Natural killer cell treated with Interleukin-12 subunit alpha and Interleukin-12 subunit beta and Interleukin-15 and Interleukin-18, amount 100 ng/mL, for 72 hours (primary cell): Measurements from ENCODE around the gene SLC22A23. TPM values are rescaled to one million over a fixed set of nuclear protein-coding genes. Genes with fewer than 3 reads are reported as not detected.
"Not testable (repeated sequence)": the region's sequence is repeated elsewhere in the genome, so short reads cannot be mapped to it uniquely, and the experiment has no call there.

Source experiments
- ATAC-seq, 2 donors: fragments of 150-1000 bp; cut with Tn5 transposase in 1 of 2; sonication (Bioruptor Pico), chemical (Tn5 transposase) in 1 of 2; 2 replicates each; pipeline ENCODE4 v1.10.0; 2021
- DNase-seq: peaks from one replicate; pipeline ENCODE4 v3.0.0; 2022; ENCODE audit warnings: low spot score
- H3K27ac Mint-ChIP-seq, 2 donors: 1 replicate in 1 of 2; 2 replicates in 1 of 2; pipeline ENCODE4 v1.8.0; 2022; ENCODE audit warnings: mixed read lengths in 2 of 2, mild to moderate bottlenecking in 1 of 2, moderate library complexity in 1 of 2
- H3K27me3 Mint-ChIP-seq, 2 donors: 1 replicate in 1 of 2; 2 replicates in 1 of 2; pipeline ENCODE4 v1.8.0; 2022; ENCODE audit warnings: mixed read lengths in 2 of 2
- H3K36me3 Mint-ChIP-seq: one replicate; pipeline ENCODE4 v1.8.0; 2022; ENCODE audit warnings: mixed read lengths
- H3K4me1 Mint-ChIP-seq, 2 donors: 1 replicate in 1 of 2; 2 replicates in 1 of 2; pipeline ENCODE4 v1.8.0; 2022; ENCODE audit warnings: low read depth in 2 of 2, mixed read lengths in 2 of 2, mild to moderate bottlenecking in 1 of 2
- H3K4me3 Mint-ChIP-seq: one replicate; pipeline ENCODE4 v1.8.0; 2022; ENCODE audit warnings: mixed read lengths
- H3K9me3 Mint-ChIP-seq: 2 replicates; pipeline ENCODE4 v1.8.0; 2022; ENCODE audit warnings: mixed read lengths
- total RNA-seq, 2 donors: library from RNA; stranded (reverse); gene quantifications; one replicate each; pipeline ENCODE4 v1.2.3, GENCODE V29; 2022

Gene SLC22A23
- total RNA-seq, 2 donors from 2014 or later: 0.11 to 0.14 TPM

DNA sequence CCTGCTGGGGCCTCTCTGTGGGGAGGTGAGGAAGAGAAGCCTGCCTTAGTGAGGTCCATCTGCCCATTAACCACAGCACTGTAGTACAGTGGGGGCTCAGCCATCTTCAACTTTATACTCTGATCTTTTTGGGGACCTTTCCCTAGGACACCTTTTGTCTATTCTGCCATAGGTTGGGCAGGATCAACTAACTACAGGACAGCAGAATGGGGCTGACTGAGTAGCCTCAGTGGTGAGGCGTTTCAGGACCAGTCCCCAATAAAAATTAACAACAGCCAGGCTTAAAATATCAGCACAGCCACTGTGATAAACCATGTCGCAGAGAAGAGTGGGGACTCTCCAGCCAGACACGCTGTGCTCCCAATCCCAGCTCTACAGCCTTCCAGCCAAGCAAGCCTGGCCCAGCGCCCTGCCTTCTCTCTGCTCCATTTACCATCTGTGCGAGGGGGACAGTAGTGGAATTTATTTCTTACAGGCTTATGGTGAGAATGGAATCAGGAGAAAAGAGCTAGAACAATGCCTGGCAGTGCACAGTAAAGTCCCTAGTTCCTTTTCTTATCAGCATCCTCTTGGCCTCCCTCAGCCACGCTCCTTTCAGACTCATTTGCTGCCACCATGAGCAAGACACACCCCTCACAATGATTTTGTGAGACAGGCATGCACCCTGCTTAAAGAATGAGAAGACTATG, 75.5 kb downstream of the SLC22A23 start:
- no peak overlapping the region for H3K4me3 Mint-ChIP-seq
- H3K27ac Mint-ChIP-seq: no peak overlapping the region
- H3K27me3 Mint-ChIP-seq: peaks cover 33 to 44% of the 10 kb centered on the region in 2 donors
- H3K4me1 Mint-ChIP-seq: peaks cover 0 to 6% of the 10 kb centered on the region in 2 donors
- DNase-seq: no peak
- H3K36me3 Mint-ChIP-seq: no peaks in the 10 kb centered on the region
- H3K9me3 Mint-ChIP-seq: no peaks in the 10 kb centered on the region
- no peak for ATAC-seq

DNA sequence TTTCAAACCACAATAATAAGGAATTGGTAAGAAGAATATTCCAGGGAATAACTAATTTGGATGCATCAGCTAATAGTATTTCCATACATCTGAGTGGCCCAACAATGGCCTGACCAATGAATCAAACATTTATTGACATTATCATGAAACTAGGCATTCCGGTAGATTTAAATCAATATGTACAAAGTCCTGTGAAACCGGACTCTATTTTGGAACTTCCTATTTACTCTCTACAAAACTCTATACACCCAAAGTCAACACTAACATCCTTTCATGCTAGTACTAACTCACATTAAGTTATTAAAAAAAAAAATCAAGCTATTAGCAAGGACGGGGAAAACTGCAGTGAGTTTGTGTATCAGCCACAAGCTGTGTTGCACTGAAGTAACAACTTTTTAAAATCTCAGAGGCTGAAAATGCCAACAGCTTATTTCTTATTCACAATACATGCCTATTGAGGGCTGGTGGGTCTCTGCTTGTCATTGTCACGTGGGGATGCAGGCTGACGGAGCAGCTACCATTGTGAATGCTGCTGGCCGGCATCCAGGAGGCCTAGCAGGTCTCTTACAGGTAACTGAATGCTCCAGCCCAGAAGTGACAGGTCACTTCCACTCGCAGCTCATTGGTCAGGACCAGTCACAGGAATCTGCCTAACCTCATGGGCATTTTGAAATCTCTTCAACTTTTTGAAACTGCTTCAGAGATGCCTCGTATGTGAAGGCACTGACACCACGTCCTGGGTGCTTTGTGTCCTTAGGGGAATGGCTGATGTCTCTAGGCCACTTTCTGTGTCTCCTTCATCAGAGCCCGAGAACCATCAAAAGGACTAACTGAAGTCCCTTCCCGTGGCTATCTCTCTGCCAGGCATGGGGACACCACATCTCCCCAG, 76.3 kb downstream of the SLC22A23 start:
- H3K4me1 Mint-ChIP-seq: peaks cover 0 to 6% of the 10 kb centered on the region in 2 donors
- no peak overlapping the region for H3K27ac Mint-ChIP-seq

GRCh38 chr6:3379482-3380060, 77.3 kb downstream of the SLC22A23 start:
- Mint-ChIP-seq H3K4me3 (no peak overlapping the region), H3K27ac (no peak overlapping the region), H3K36me3 (no peaks in the 10 kb centered on the region), H3K9me3 (no peaks in the 10 kb centered on the region), H3K27me3 (peaks cover 26 to 42% of the 10 kb centered on the region in 2 donors), H3K4me1 (peaks cover 0 to 6% of the 10 kb centered on the region in 2 donors)
- ATAC-seq (no peak), DNase-seq (no peak)

More for the DNA sequence above, 76.3 kb downstream of the SLC22A23 start:
- Mint-ChIP-seq H3K27me3 (peaks cover 31 to 48% of the 10 kb centered on the region in 2 donors), H3K36me3 (no peaks in the 10 kb centered on the region), H3K4me3 (no peak overlapping the region), H3K9me3 (no peaks in the 10 kb centered on the region)
- DNase-seq (no peak), ATAC-seq (no peak)

DNA sequence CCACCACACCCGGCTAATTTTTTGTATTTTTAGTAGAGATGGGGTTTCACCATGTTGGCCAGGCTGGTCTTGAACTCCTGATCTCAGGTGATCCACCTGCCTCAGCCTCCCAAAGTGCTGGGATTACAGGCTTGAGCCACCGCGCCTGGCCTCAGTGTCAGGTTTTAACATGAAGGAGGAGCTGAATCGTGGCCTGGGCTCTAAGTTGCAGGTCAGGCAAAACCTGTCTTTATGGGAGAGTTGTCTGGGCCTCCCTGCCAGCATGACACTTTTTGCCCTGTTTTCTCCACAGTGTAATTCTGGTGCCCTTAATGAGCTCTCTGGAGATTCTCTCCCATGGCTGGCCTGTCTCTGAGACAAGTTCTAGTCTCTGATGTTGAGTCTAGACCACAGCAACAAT, 78.0 kb downstream of the SLC22A23 start:
- not testable (repeated sequence) for ATAC-seq, H3K4me3 Mint-ChIP-seq, H3K36me3 Mint-ChIP-seq, DNase-seq, H3K4me1 Mint-ChIP-seq, H3K9me3 Mint-ChIP-seq, H3K27ac Mint-ChIP-seq
- H3K27me3 Mint-ChIP-seq: peaks cover 25 to 41% of the 10 kb centered on the region in 2 donors

GRCh38 chr6:3378398-3378782, 78.5 kb downstream of the SLC22A23 start:
- not testable (repeated sequence) for H3K36me3 Mint-ChIP-seq, H3K4me1 Mint-ChIP-seq, ATAC-seq, H3K27ac Mint-ChIP-seq, H3K9me3 Mint-ChIP-seq, H3K4me3 Mint-ChIP-seq, DNase-seq
- peaks cover 25 to 39% of the 10 kb centered on the region in 2 donors for H3K27me3 Mint-ChIP-seq

GRCh38 chr6:3377536-3378397, 79.1 kb downstream of the SLC22A23 start:
- ATAC-seq: no peak
- peaks cover 22 to 33% of the 10 kb centered on the region in 2 donors for H3K27me3 Mint-ChIP-seq
- H3K4me1 Mint-ChIP-seq: peaks cover 0 to 6% of the 10 kb centered on the region in 2 donors
- no peak for DNase-seq
- H3K4me3 Mint-ChIP-seq: no peak overlapping the region
- no peak overlapping the region for H3K27ac Mint-ChIP-seq
- no peaks in the 10 kb centered on the region for H3K36me3 Mint-ChIP-seq
- H3K9me3 Mint-ChIP-seq: no peaks in the 10 kb centered on the region

DNA sequence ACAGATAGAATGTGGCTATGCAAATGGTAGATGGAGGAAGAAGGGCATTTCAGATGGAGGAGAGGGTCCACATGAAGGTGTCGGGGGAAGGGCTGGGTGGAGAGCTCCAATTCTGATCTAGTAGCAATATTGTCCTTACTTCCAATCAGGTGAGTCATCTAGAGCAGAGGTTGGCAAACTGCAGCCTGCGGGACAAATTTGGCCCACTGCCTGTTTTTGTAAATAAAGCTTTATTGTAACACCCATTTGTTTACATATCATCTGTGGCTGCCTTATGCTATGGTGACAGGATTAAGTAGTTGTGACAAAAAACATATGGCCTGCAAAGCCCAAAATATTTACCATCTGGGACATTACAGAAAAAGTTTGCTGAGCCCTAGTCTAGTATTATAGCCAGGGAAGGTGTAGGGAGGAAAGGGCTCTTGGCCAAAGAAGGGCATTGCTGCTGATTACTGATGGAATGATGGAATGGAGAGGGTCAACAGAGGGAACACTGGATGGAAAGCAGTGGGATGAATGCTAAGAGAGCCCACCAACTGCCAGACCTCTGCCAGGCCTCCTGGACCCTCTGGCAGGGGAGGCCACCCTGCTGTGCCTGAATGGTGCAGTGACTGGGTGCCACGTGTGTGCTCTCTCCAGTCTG, 79.8 kb downstream of the SLC22A23 start:
- ATAC-seq: no peak
- no peak for DNase-seq
- Mint-ChIP-seq H3K4me3 (no peak overlapping the region), H3K27me3 (peaks cover 21 to 27% of the 10 kb centered on the region in 2 donors), H3K36me3 (no peaks in the 10 kb centered on the region), H3K27ac (no peak overlapping the region), H3K4me1 (peaks cover 0 to 6% of the 10 kb centered on the region in 2 donors), H3K9me3 (no peaks in the 10 kb centered on the region)

GRCh38 chr6:3376064-3376463, 80.8 kb downstream of the SLC22A23 start:
- DNase-seq (no peak), ATAC-seq (no peak)
- Mint-ChIP-seq H3K4me1 (peaks cover 0 to 6% of the 10 kb centered on the region in 2 donors), H3K27ac (no peak overlapping the region), H3K4me3 (no peak overlapping the region), H3K36me3 (no peaks in the 10 kb centered on the region), H3K27me3 (peaks cover 19 to 27% of the 10 kb centered on the region in 2 donors), H3K9me3 (no peaks in the 10 kb centered on the region)

DNA sequence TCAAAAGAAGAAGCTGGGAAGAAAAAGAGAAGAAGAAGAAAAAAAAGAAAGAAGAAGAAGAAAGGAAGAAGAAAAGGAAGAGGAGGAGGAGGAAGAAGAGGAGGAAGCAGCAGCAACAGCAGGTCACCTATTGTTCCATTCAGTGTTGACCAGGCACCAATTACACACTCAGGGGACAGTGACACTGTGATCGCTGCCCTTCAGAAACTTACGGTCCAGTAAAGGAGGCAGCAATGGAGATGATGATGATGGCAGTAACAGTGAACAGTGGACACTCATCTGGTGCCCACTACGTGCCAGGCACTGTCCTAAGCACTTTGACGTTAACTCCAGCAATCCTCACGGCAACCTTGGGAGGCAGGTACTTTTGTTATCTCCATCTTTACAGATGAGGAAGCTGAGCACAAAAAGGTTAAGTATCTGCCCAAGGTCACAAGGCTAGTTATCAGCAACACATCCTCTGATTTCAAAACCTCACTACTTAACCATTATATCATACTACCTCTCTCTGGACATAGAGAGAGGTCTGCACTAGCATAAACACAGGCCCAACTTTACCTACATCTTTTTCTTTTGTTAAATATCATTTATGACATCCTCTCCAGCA, 83.2 kb downstream of the SLC22A23 start:
- Mint-ChIP-seq H3K27me3 (peaks cover 12 to 15% of the 10 kb centered on the region in 2 donors), H3K4me3 (no peak overlapping the region), H3K36me3 (no peaks in the 10 kb centered on the region), H3K27ac (no peak overlapping the region), H3K9me3 (no peaks in the 10 kb centered on the region), H3K4me1 (peaks cover 0 to 6% of the 10 kb centered on the region in 2 donors)
- ATAC-seq: no peak
- no peak for DNase-seq

DNA sequence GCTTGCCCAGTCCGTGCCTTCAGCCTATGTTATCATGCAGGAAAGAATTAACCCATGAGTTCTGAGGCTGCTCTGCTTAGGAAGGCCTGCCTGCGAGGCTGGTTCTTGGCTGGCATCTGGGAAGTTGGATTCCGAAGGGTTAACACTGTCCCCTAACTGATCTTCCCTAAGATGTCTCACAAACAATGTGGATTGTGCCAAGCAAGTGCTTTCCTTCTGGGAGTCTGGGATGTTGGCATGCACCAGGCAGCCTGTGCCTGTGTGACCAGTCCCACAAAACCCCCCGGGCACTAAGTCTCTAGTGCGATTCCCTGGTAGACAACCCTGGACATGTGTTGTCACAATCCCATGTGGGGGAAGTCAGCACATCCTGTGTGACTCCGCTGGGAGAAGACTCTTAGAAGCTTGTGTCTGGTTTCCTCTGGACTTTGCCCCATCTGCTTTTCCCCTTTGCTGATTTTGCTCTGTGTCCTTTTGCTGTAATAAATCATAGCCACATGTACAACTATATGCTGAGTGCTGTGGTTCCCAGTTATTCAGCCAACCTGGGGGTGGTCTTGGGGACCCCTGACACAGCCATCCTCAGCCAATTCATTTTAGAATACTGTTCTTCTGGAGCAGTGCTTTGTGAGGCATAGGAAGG, 83.8 kb downstream of the SLC22A23 start:
- DNase-seq (no peak), ATAC-seq (no peak)
- no peaks in the 10 kb centered on the region for H3K9me3 Mint-ChIP-seq
- H3K27me3 Mint-ChIP-seq: peaks cover 13 to 21% of the 10 kb centered on the region in 2 donors
- H3K4me3 Mint-ChIP-seq: no peak overlapping the region
- H3K27ac Mint-ChIP-seq: no peak overlapping the region
- H3K4me1 Mint-ChIP-seq: peaks cover 0 to 1% of the 10 kb centered on the region in 2 donors
- no peaks in the 10 kb centered on the region for H3K36me3 Mint-ChIP-seq

- DNase-seq: no peak
- H3K4me3 Mint-ChIP-seq: no peak overlapping the region
- no peaks in the 10 kb centered on the region for H3K9me3 Mint-ChIP-seq
- H3K36me3 Mint-ChIP-seq: no peaks in the 10 kb centered on the region
- no peaks in the 10 kb centered on the region for H3K4me1 Mint-ChIP-seq
- peaks cover 10 to 19% of the 10 kb centered on the region in 2 donors for H3K27me3 Mint-ChIP-seq
- no peak for ATAC-seq
- H3K27ac Mint-ChIP-seq: no peak overlapping the region
Measured at GRCh38 chr6:3372184-3372846, 84.5 kb downstream of the SLC22A23 start.
